ELF-1 (cell line): ENCODE results near the gene AATK.

Experiments used
- DNase-seq: peaks from one replicate; pipeline ENCODE4 v3.0.0-alpha.2; 2016; ENCODE audit warnings: low read depth, low spot score

Gene AATK

DNA sequence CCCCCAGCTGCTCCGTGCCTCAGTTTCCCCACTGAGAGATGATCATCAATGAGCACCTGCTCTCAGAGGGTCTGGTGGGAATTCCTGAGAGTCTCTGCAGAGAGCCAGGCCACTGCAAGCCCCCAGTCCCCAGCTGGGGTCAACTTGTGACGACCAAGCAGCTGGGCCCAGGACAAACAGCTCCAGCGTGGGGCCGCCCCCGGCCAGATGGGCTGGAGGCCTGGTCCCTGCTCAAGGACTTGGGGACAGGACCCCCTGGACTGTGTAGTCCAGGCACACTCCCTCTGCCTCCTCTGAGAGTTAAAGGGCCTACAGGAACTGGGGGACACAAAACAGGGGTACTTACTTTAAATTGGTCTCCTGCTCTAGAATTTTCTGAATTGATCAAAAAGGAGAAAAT lies 16.6 kb upstream of the AATK start:
- DNase-seq, result no peak

DNA sequence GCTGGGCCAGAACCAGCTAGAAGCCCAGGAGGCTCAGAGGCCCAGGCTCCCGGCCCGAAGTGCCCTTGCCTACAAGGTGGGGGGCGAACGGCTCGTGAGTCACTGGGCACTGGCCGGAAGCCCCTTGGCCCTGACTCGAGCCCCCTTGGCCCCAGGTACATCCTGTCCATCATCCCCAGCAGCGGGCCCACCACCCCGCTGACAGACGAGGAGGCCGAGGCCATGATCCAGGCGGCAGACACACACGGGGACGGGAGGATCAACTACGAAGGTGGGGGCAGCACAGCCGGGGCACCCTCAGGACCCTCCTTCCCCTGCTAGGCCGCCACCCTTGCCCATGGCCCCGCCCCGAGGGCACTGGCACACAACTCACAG lies 15.8 kb upstream of the AATK start:
- no peak for DNase-seq

DNA sequence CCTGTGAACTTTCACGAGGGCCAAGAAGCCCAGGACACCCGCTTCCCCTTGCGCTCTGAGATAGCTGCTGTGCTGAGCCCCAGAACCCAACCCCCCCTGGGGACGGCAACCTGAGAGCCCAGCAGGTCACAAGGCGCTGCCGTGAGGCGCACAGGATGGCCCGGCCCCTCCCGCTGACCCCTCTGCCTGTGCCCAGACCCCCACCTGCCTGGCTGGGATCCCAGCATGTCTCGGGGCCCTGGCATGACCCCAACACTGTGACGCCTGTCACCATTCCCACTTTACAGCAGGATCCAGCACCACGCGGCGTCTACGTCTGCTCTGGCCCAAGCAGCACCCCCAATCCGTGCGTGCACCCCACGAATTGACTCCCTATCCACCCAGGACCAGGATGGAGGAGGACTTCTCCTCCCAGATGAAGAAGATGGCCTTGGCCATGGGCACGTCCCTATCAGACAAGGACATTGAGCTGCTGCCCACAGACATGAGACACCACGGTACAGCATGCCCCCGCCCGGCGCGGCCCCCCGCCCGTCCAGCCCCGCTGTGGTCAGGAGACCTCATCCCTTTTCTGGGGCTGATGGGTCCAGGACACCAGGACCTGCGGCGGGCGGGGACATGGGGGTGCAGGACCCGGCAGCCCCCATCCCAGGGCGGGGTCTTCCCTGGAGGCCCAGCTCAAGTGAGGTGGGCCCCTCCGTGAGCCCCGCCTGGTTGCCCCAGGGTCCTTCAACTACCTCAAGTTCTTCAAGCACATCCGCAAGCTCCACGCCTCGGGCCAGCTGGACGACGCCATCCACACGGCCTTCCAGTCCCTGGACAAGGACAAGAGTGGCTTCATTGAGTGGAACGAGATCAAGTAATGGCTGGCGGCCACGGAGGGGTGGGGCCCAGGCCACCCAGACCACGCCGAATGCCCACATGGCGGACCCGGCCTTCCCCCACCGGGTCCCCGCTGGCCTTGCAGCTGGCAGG lies 15.1 kb upstream of the AATK start:
- DNase-seq, result no peak

DNA sequence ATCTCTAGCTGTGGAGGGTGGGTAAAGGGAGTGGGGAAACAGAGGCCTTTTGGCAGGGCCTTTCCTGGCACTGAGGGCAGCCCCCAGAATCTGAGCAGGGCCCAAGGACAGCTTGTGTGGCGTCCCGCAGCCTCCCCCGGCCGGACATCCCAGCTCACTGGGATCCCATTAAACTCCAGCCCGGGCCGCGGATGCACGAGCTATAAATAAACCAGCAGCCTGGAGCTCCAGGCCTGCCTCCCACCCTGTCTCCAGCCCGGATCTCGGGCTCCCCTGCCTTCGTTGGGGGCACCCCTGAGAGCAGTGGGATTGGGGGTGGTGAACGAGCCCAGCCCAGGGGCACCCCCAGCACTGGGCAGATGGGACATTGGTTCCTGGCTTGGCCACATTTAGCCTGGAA lies 13.8 kb upstream of the AATK start:
- no peak for DNase-seq

DNA sequence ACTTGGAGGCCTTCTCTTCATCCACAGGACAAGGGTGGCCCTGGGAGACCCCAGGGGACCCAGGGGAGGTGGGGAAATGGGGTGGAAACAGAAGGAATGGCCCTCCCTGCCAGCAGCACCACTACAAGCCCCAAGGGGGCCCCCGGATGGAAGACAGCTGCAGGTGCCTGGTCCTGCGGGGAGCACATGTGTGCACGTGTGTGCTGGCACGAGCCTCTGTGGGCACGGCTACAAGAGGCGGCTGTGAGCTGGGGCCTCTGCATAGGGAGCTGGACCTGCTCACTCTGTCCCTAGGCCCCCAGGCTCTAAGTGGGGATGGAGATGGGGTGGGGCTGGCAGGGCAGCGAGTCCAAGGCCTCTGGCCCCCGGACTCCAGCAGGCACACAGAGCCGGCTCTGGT lies 13.2 kb upstream of the AATK start:
- no peak for DNase-seq

DNA sequence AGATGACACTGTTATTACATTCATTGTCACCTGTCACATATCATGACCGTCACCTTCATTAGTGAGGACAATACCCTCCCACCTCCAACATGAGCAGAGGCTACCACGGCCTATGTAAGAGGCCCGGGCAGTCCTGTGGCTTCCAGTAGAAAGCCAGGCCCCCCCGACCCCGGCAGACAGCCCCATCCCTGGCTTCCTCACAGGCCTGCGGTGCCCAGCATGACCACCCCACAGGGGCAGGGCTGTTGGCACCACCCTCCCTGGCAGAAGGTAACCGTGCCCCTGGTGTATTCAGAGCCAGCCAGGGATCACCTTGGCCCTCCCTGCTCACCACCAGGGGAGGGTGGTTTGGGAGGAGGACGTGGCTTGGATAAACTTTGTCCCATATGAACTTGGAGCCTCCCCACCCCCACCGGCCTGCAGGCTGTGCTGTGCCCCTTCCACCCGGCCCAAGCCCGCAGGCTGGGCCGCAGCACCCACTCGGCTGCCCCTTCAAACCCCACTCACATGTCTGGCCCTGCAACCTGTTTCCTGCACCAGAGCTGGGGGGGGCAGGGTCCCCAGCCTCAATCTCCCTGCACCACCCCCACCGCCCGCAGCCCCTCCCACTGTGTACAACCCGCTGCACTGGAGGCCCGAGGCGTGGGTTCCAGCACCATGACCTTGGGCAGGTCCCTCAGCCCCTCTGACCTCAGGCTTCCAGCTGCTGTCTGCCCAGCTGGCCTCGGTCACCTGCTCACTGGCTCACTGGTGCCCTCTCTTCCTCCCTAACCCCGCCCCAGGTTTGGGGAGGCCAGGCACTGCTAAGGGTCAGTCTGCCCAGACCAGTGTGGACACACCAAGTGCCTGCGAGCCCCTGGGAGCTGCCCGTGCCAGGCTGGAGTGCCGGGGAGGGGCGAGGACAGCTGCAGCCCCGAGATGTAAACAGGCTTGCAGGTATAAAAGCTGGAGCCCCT lies 12.4 kb upstream of the AATK start:
- no peak for DNase-seq

DNA sequence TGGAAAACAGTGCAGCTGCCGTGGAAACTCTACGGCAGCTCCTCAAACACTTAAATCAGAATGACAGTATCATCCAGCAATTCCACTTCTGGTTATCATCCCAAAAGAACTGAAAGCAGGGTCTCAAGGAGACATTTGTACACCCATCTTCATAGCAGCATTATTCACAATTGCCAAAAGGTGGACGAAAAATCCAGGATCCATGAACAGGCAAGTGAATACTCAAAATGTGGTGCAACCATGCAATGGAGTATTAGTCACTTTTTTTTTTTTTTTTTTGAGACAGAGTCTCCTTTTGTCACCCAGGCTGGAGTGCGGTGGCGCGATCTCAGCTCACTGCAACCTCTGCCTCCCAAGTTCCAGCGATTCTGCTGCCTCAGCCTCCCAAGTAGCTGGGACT lies 10.6 kb upstream of the AATK start:
- no peak for DNase-seq

DNA sequence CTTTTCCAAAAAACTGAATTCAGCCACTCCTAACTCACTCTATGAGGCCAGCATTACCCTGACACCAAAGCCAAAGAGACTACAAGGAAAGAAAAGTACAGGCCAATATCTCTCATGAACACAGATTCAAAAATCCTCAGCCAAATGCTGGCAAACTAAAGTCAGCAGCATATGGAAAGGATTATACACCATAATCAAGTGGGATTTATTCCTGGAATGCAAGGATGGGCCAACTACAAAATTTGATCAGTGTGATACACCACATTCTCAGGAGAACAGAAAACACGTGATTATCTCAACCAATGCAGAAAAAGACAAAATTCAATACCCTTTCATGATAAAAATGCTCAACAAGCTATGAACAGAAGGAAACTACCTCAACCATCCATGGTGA lies 7.7 kb upstream of the AATK start:
- no peak for DNase-seq

DNA sequence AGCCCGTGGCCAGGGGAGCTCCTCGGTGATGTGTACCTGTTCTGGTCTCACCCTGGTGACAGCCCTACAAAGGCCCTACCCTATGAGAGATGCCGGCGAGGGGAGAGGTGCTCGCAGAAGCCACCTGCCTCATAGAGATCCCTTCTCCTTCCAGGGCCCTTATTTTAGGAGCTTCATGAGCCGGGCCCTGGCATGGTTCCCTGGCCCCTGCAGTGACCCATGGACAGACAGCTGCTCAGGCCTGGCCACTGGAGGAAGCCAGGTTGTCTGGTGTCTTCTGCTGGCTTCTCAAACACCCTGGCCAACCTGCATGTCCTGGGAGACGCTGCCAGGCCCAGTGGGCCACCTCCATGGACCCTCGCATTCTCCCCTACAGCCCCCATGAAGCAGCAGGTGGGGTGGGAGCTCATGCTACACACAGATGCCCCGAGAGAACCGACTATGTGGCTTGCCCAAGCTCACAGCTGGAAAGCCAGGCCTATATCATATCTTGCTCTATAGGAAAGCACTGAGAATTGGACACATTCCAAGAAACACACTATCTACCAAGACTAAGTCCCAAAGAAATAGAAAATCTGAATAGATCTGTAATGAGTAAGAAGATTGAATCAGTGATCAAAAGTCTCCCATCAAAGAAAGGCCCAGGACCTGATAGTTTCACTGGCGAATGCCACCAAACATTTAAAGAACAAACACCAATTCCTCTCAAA lies 7.2 kb upstream of the AATK start:
- DNase-seq, result no peak

DNA sequence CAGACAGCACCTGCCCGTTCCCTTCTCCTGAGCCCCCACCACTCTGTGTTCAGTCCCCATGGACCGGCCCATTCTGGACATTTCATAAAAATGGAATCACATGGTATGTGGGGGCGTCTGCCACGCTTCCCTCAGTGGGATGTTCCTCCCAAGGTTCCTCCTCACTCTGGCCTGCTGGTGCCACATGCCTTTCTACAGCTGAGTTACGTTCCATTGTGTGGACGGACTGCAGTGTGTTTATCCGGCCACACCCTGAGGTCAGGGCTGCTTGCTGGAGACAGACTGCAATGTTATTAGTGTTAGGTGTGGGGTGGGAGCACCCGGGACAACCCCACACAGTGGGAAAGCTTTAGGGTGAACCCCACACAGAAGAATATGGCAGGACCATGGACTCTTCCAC lies 5.9 kb upstream of the AATK start:
- DNase-seq, result no peak

DNA sequence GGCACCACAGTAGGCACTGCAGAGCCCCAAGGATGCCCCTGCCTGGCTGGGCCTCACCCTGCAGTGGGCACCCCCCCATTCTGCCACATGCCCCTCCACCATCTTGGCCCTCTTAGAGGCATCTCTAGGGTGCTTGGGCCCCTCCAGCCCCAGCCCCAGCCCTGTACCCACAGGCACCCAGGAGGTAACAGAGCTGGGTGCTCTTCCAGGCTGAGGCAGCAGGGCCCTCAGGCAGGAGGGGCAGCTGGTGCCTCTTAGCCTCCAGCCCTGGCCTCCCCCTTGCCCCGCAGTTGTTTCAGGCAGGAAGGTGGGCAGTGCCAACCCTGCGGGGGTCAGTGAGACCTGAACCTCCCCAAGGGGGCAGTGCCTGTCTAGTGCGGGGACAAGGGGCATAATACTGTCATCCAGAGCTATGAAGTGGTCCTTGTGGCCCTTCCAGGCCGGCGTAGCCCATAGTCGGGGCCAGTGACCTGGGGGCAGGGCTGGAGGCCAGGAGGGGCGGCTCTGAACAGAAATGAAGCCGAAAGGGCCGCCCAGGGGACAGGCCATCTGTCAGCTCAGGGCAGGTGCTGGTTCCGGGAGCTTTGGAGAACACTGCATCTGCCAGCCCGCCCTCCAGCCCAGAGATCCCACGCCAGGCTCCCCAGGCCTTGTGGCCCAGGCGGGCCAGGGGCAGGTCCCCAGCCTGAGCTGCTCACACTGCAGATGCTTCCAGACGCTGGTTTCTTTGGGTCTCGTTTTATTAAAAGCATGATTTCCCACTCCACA lies 4.9 kb upstream of the AATK start:
- no peak for DNase-seq

DNA sequence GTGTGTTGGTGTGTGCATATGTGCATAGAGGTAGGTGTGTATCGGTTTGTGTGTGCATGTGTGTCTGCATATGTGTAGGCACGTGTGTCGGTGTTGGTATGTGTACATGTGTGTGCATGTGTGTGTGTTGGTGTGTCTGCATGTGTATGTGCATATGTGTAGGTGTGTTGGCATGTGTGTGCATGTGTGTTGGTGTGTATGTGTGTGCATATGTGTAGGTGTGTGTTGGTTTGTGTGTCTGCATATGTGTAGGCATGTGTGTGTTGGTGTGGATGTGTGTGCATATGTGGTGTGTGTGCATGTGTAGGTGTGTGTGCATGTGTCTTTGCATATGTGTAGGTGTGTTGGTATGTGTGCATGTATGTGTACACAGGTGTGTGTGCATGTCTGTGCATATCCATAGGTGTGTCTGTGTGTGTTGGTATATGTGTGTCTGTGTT lies 3.9 kb upstream of the AATK start:
- DNase-seq, result no peak

DNA sequence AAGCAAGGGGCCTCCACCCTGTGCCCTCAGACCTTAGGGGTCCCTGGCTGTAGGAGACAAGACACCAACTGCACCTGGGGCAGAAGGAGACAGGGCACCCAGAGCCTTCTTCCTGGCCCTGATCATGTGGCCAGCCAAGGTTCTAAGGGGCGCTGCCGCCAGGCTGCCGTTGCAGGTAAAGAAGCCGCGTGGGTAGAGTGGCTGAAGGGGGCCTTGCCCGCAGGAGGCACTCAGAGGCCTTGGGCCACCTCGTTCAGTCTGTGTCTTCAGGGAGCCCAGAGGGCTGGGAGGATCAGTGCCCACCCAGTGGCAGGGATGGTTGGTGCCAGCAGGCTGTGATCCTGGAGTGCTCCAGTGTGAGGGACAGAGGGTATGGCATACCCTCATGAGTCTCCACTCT lies 1.6 kb upstream of the AATK start:
- DNase-seq, result no peak

DNA sequence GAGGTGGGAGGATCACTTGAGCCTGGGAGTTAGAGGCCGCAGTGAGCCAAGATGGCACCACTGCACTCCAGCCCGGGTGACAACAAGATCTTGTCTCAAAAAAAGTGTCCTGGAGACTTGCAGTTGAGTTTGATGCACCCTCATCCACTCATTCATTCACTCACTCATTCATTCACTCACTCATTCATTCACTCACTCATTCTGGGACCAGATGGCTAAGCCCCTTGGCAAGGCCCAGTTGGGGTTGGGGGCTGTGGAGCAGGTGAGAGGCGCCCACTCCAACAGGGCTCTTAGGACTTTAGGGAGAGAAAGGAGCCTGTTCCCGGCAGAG lies 1.1 kb upstream of the AATK start:
- DNase-seq, result no peak

DNA sequence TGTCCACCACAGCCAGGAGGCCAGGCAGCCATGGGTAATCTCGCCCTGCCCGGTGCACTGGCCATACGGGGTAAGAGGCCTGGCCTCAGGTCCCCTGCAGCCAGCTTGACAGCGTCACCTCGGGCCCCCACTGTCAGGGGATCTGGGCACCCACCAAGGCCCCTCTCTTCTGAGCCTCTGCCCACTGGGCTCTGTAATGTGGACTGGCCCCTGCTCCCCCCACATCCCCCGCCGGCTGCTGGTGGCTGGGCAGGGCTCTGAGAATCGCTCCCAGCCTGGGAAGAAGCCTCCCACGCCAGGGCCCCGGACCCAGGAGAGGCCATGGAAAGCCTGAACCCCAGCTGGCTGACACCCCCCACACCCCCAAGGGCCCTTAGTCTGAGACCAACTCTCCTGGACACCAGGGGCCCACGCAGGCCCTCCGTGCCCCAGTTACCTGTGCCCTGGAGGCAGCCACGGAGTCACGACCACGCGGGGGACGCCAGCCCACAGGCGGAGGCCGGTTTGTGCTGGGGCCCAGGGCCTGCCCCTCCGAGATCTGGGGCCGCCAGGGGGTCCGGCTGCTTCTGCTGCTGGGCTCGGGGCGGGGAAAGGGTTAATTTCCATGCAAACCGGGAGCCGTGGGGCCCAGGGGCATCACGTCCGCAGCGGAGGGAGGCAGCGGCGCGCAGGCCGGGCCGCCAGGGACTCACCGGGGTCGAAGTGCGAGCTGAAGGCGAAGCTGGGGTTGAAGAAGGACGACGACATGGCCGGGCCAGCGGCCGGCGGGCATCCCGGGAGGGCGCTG lies 582 bp downstream of the AATK start, which contains the start of gene PVALEF:
Gene PVALEF, plus strand, starts transcription at position 262 of the 787 bp plus-strand sequence. CDS start 15,720 bp downstream, outside the sequence.
- peak; percentile 26 for DNase-seq

DNA sequence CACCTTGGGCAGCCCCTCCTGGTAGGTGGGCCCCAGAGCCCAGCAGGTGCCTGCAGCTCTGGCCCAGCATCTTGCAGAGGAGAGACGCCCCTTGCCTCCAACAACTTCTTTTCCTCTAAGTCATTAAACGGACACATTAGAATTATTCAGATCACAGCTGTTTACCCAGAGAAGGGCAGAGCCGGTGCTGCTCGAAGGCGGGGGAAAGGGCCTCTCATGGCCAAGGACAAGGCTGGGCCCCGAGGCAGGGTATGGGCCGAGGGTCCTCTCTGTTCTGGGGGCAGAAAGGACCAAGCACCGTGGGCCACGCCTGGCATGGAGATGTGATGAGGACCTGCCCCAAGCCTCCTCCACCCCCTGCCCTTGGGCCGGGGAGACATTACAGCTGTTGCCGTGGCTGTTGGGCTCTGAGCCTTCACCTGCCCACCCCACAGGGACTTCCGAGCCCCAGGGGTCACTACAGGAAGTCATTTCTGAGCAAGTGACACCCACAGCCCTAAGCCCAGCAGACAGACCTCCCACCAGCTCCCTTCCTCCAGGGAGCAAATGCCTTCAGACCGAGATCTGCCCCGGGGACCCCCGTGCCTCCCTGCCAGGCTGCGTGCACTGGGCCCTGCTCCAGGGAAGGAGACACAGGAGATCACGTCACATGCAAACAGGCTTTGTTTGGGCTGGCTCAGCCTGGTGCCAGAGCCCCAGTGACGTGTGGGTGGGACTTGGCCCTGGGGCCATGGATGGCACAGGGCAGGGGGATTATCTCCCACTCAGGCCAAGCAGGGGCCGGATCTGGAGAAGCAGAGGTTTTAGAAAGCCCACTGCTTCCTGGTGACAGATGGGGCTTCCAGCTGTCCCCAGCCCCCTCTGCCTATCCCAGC lies 1.4 kb downstream of the AATK start:
- DNase-seq, result peak; percentile 17

DNA sequence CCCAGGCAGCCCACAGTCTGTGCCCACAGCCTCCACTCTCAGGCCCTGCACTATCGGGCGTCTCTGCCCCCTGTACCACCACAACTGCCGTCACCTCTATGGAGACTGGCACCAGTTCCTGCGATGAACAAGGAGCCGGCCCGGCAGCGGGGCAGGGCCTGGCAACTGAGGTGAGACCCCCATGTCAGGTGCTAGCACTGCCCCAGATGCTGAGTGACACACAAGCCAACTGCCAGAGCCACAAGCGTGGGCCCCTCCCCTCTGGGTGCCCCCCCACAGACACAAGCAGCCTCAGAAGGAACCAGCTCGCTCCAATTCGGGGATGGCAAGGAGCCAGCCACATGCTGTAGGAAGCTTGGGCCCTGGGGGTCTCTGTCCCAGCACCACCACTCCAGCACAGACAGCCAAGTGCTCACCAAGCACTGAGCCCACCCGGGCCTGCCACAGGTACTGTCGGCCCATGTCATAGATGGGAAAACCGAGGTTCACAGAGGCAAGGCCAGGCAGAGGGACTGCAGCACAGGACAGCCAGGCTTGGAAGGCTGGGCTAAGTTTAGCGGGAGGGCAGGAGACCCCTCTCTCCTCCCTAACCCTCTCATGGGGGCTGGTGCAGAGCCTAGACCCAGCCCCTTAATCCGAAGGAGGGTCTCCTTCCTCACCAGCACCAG lies 2.2 kb downstream of the AATK start:
- no peak for DNase-seq

DNA sequence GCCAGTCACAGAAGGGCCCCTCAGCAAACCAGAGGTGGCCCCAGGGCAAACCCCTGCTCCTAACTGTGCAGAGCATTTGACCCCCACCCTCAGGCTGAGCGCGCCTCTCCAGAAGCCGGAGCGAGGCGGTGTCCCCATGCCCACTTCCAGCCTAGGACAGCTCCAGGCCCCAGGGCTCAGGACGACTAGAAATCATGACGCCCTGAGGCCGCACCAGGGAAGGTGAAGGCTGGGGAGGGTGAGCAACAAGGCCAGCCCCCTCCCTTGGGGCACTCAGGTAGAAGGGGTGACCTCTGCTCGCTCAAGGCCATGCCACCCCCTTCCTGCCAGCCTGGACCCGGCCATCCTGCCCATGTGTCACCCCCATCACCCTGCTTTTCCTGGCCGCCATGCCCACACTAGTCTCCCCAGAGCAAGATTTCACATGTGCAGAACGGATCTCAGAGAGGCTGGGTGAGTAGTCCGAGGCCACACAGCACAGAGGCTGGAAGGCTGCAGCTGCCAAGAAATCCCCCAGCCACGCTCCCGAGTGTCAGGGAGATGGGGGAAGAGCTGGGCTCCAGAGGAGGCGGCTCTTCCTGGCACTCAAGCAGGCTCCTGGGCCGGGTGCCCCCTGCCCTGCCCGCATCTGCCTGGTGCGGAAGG lies 2.8 kb downstream of the AATK start:
- no peak for DNase-seq
